Parathyroid adenoma (tissue), 2 donors: ENCODE measurements around the gene EMX2.

Experiments used
- H2AFZ ChIP-seq: fragments of 300-600 bp; sonication (generic); one replicate; pipeline ENCODE4 v1.7.0; 2017; ENCODE audit warnings: antibody characterized with exemption, mild to moderate bottlenecking
- H3K27ac ChIP-seq: fragments of 300-600 bp; sonication (generic); one replicate; pipeline ENCODE4 v1.7.0; 2017
- H3K27me3 ChIP-seq: fragments of 300-600 bp; sonication (generic); one replicate; pipeline ENCODE4 v1.7.0; 2017; ENCODE audit warnings: low read length; ENCODE audit not compliant: control insufficient read depth, insufficient read depth
- H3K36me3 ChIP-seq: fragments of 300-600 bp; sonication (generic); one replicate; pipeline ENCODE4 v1.7.0; 2017; ENCODE audit warnings: low read length; ENCODE audit not compliant: control insufficient read depth, insufficient read depth
- H3K4me1 ChIP-seq: fragments of 300-600 bp; sonication (generic); one replicate; pipeline ENCODE4 v1.7.0; 2017; ENCODE audit warnings: control low read depth
- H3K4me2 ChIP-seq: fragments of 300-600 bp; sonication (generic); one replicate; pipeline ENCODE4 v1.7.0; 2017; ENCODE audit warnings: low read length
- H3K4me3 ChIP-seq: fragments of 300-600 bp; sonication (generic); one replicate; pipeline ENCODE4 v1.7.0; 2017; ENCODE audit warnings: low read depth, low read length
- H3K79me2 ChIP-seq: fragments of 300-600 bp; sonication (generic); one replicate; pipeline ENCODE4 v1.7.0; 2017; ENCODE audit warnings: control low read depth
- H3K9ac ChIP-seq: fragments of 300-600 bp; sonication (generic); one replicate; pipeline ENCODE4 v1.7.0; 2017; ENCODE audit warnings: mild to moderate bottlenecking
- H3K9me3 ChIP-seq: fragments of 300-600 bp; sonication (generic); one replicate; pipeline ENCODE4 v1.7.0; 2017; ENCODE audit warnings: low read length; ENCODE audit not compliant: control insufficient read depth
- CTCF ChIP-seq: fragments of 300-600 bp; sonication (generic); IDR thresholded peaks from one replicate; pipeline ENCODE4 v1.7.0; 2017; ENCODE audit warnings: antibody characterized with exemption, mild to moderate bottlenecking
- donor health status: primary hyperparathyroidism.

Gene EMX2

GRCh38 chr10:117555017-117555416 is 12.5 kb downstream of the EMX2 start:
- H3K27me3 ChIP-seq, result peaks cover 14% of the 10 kb centered on the region
- no peak overlapping the region for H3K4me3 ChIP-seq
- H3K27ac ChIP-seq, result no peak overlapping the region
- no peak overlapping the region for H3K9ac ChIP-seq
- no peaks in the 10 kb centered on the region for H3K79me2 ChIP-seq
- H3K4me1 ChIP-seq, result no peaks in the 10 kb centered on the region
- H3K36me3 ChIP-seq, result no peaks in the 10 kb centered on the region
- TF ChIP-seq CTCF, result no peak
- H3K9me3 ChIP-seq, result no peaks in the 10 kb centered on the region
- no peak overlapping the region for H2AFZ ChIP-seq
- H3K4me2 ChIP-seq, result no peak overlapping the region

GRCh38 chr10:117555863-117556262 is 13.3 kb downstream of the EMX2 start:
- Histone ChIP-seq H3K27ac (no peak overlapping the region), H2AFZ (no peak overlapping the region), H3K4me2 (no peak overlapping the region), H3K9me3 (no peaks in the 10 kb centered on the region), H3K79me2 (no peaks in the 10 kb centered on the region), H3K4me1 (no peaks in the 10 kb centered on the region), H3K9ac (no peak overlapping the region), H3K4me3 (no peak overlapping the region), H3K36me3 (no peaks in the 10 kb centered on the region), H3K27me3 (peaks cover 12% of the 10 kb centered on the region)
- TF ChIP-seq CTCF, result no peak

GRCh38 chr10:117556356-117556755 is 13.8 kb downstream of the EMX2 start:
- Histone ChIP-seq H3K4me1 (no peaks in the 10 kb centered on the region), H3K9me3 (no peaks in the 10 kb centered on the region), H3K79me2 (no peaks in the 10 kb centered on the region), H3K4me2 (no peak overlapping the region), H2AFZ (no peak overlapping the region), H3K27ac (no peak overlapping the region), H3K36me3 (no peaks in the 10 kb centered on the region), H3K27me3 (peaks cover 10% of the 10 kb centered on the region), H3K9ac (no peak overlapping the region), H3K4me3 (no peak overlapping the region)
- TF ChIP-seq CTCF, result no peak

GRCh38 chr10:117559712-117560111 is 17.2 kb downstream of the EMX2 start:
- no peaks in the 10 kb centered on the region for H3K79me2 ChIP-seq
- no peak overlapping the region for H3K4me3 ChIP-seq
- H3K36me3 ChIP-seq, result no peaks in the 10 kb centered on the region
- H3K4me1 ChIP-seq, result no peaks in the 10 kb centered on the region
- H3K27ac ChIP-seq, result no peak overlapping the region
- no peaks in the 10 kb centered on the region for H3K27me3 ChIP-seq
- H3K4me2 ChIP-seq, result no peak overlapping the region
- TF ChIP-seq CTCF, result no peak
- no peaks in the 10 kb centered on the region for H3K9me3 ChIP-seq
- no peak overlapping the region for H2AFZ ChIP-seq
- no peak overlapping the region for H3K9ac ChIP-seq

GRCh38 chr10:117560942-117561341 is 18.4 kb downstream of the EMX2 start:
- no peak overlapping the region for H3K4me3 ChIP-seq
- no peaks in the 10 kb centered on the region for H3K79me2 ChIP-seq
- no peak overlapping the region for H3K27ac ChIP-seq
- H3K36me3 ChIP-seq, result no peaks in the 10 kb centered on the region
- no peaks in the 10 kb centered on the region for H3K27me3 ChIP-seq
- H3K9me3 ChIP-seq, result no peaks in the 10 kb centered on the region
- no peaks in the 10 kb centered on the region for H3K4me1 ChIP-seq
- no peak overlapping the region for H3K9ac ChIP-seq
- H3K4me2 ChIP-seq, result no peak overlapping the region
- no peak for TF ChIP-seq CTCF
- no peak overlapping the region for H2AFZ ChIP-seq
